SU-DHL-6 (cell line): ENCODE measurements around the gene LRRC8E.

ENCODE experiments used
- H2AFZ ChIP-seq: fragments of 200-600 bp; sonication (generic); 2 replicates; pipeline ENCODE4 v1.6.1; 2014; ENCODE audit warnings: low read depth, mild to moderate bottlenecking, moderate library complexity, mixed read lengths, antibody characterized with exemption, low read length; ENCODE audit not compliant: severe bottlenecking
- H3F3A ChIP-seq: fragments of 200-600 bp; shearing (Covaris generic); 2 replicates; pipeline ENCODE4 v1.6.0; 2016; ENCODE audit warnings: antibody characterized with exemption, mild to moderate bottlenecking; ENCODE audit not compliant: insufficient read depth
- H3K27ac ChIP-seq: fragments of 200-600 bp; sonication (generic); 2 replicates; pipeline ENCODE4 v1.5.1; 2016; ENCODE audit warnings: low read depth, mild to moderate bottlenecking, low read length, moderate library complexity, mixed read lengths
- H3K27me3 ChIP-seq: fragments of 200-600 bp; sonication (generic), shearing (Covaris generic); 2 replicates; pipeline ENCODE4 v1.6.0; 2014; ENCODE audit warnings: mild to moderate bottlenecking, low read length
- H3K36me3 ChIP-seq: fragments of 200-600 bp; sonication (generic); 2 replicates; pipeline ENCODE4 v1.6.1; 2014; ENCODE audit warnings: mild to moderate bottlenecking, low read length, mixed read lengths
- H3K4me2 ChIP-seq: fragments of 300-600, 200-600 bp; shearing (Covaris generic), sonication (generic); 2 replicates; pipeline ENCODE4 v1.6.0; 2014; ENCODE audit warnings: low read length, low read depth, mild to moderate bottlenecking; ENCODE audit not compliant: poor library complexity, severe bottlenecking
- H3K4me3 ChIP-seq: fragments of 200-600 bp; sonication (generic); 2 replicates; pipeline ENCODE4 v1.5.1; 2014; ENCODE audit warnings: antibody characterized with exemption, low read length, mild to moderate bottlenecking, mixed read lengths; ENCODE audit not compliant: insufficient read depth, poor library complexity, severe bottlenecking
- H3K79me2 ChIP-seq: fragments of 200-600 bp; sonication (generic); 2 replicates; pipeline ENCODE4 v1.6.1; 2014; ENCODE audit warnings: mild to moderate bottlenecking, low read length, moderate library complexity; ENCODE audit not compliant: insufficient read depth
- H3K9ac ChIP-seq: fragments of 200-600 bp; sonication (generic); 2 replicates; pipeline ENCODE4 v1.7.0; 2014; ENCODE audit warnings: mild to moderate bottlenecking, low read length
- H3K9me2 ChIP-seq: fragments of 200-600 bp; sonication (generic); replicated peaks from 2 replicates; pipeline ENCODE4 v1.6.1; 2014; ENCODE audit warnings: low read length; ENCODE audit not compliant: insufficient read depth
- H3K9me3 ChIP-seq: fragments of 200-600 bp; sonication (generic); 2 replicates; pipeline ENCODE4 v1.6.1; 2014; ENCODE audit warnings: low read length, mixed read lengths; ENCODE audit not compliant: insufficient read depth
- H4K20me1 ChIP-seq: fragments of 200-600 bp; sonication (generic); 2 replicates; pipeline ENCODE4 v1.6.1; 2014; ENCODE audit warnings: low read depth, mild to moderate bottlenecking, antibody characterized with exemption, low read length, moderate library complexity, mixed read lengths
- EZH2phosphoT487 ChIP-seq: fragments of 200-600 bp; sonication (generic), shearing (Covaris generic); conservative IDR thresholded peaks from 2 replicates; pipeline ENCODE4 v1.6.1; 2018; ENCODE audit warnings: mild to moderate bottlenecking, antibody characterized with exemption, low read length, moderate library complexity, mixed read lengths
- TF ChIP-seq, protein P1 (sequence below): fragments of 200-600 bp; sonication (generic); IDR thresholded peaks from one replicate; pipeline ENCODE4 v1.5.1; 2017; ENCODE audit warnings: antibody characterized with exemption, mild to moderate bottlenecking, low read length, moderate library complexity; ENCODE audit not compliant: insufficient read depth, poor library complexity, severe bottlenecking

The LRRC8E gene

GRCh38 chr19:7908078-7908699, 19.9 kb downstream of the LRRC8E start:
- Histone ChIP-seq H3K27ac (no peak overlapping the region), H3K9ac (no peak overlapping the region), H3F3A (no peaks in the 10 kb centered on the region), H3K27me3 (no peaks in the 10 kb centered on the region), H3K4me3 (no peak overlapping the region), H3K9me3 (no peaks in the 10 kb centered on the region), H3K9me2 (no peaks in the 10 kb centered on the region), H4K20me1 (no peaks in the 10 kb centered on the region), H2AFZ (no peak overlapping the region), H3K4me2 (no peak overlapping the region), H3K79me2 (peaks cover 28% of the 10 kb centered on the region), H3K36me3 (no peaks in the 10 kb centered on the region)
- TF ChIP-seq, protein P1, sequence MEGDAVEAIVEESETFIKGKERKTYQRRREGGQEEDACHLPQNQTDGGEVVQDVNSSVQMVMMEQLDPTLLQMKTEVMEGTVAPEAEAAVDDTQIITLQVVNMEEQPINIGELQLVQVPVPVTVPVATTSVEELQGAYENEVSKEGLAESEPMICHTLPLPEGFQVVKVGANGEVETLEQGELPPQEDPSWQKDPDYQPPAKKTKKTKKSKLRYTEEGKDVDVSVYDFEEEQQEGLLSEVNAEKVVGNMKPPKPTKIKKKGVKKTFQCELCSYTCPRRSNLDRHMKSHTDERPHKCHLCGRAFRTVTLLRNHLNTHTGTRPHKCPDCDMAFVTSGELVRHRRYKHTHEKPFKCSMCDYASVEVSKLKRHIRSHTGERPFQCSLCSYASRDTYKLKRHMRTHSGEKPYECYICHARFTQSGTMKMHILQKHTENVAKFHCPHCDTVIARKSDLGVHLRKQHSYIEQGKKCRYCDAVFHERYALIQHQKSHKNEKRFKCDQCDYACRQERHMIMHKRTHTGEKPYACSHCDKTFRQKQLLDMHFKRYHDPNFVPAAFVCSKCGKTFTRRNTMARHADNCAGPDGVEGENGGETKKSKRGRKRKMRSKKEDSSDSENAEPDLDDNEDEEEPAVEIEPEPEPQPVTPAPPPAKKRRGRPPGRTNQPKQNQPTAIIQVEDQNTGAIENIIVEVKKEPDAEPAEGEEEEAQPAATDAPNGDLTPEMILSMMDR, result no peak
- no peak for TF ChIP-seq EZH2phosphoT487

DNA sequence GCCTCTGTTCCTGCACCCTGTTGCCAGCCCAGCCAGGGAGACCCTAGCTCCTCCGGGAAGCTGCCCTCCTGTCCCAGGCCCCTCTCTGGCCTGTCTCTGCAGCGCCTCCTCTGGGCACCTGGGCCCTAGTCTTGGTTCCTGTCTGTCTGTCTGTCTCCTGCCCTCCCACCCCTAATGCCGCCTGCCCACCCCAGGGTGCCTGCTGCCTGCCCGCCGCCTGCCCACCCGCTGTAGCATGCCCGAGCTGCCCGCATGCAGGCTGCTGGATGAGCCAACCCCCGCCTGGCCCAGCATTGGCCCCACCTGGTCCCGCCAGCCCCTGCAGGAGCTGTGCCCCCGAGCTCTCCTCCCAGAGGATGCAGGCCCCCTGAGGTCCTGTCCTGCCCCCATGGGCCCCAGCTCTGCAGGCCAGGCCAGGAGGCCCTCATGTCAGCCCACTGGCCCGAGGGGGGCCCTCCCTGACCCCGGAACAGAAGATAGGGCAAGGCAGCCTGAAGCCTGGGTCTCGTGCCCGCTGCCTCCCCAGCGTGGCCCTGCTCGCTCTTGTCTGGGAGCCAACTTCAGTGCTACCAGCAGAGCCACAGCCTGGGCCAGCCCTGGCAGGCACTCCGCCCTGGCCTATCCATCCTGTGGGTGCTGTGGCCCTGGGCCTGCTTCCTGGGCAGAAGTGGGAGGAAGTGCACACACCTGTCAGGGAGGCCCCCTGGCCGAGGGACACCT, 20.6 kb downstream of the LRRC8E start:
- no peaks in the 10 kb centered on the region for H4K20me1 ChIP-seq
- no peaks in the 10 kb centered on the region for H3K9me2 ChIP-seq
- no peak overlapping the region for H3K9ac ChIP-seq

GRCh38 chr19:7909471-7910067, 21.3 kb downstream of the LRRC8E start:
- Histone ChIP-seq H3K27me3 (no peaks in the 10 kb centered on the region), H3K27ac (no peak overlapping the region), H3K79me2 (peaks cover 23% of the 10 kb centered on the region), H3K9me3 (no peaks in the 10 kb centered on the region), H3K4me3 (no peak overlapping the region), H3K9ac (no peak overlapping the region), H4K20me1 (no peaks in the 10 kb centered on the region), H3K36me3 (no peaks in the 10 kb centered on the region), H2AFZ (no peak overlapping the region), H3K9me2 (no peaks in the 10 kb centered on the region), H3K4me2 (no peak overlapping the region), H3F3A (0 out of 2 replicates have a peak, but pooled peaks cover 3% of the 10 kb centered on the region)
- TF ChIP-seq EZH2phosphoT487, result no peak
- TF ChIP-seq, protein P1, result no peak

More for the DNA sequence above, 20.6 kb downstream of the LRRC8E start:
- no peak overlapping the region for H3K27ac ChIP-seq
- H3K4me2 ChIP-seq, result no peak overlapping the region
- no peak overlapping the region for H3K4me3 ChIP-seq
- H3F3A ChIP-seq, result 0 out of 2 replicates have a peak, but pooled peaks cover 3% of the 10 kb centered on the region
- peaks cover 28% of the 10 kb centered on the region for H3K79me2 ChIP-seq
- H3K9me3 ChIP-seq, result no peaks in the 10 kb centered on the region
- H2AFZ ChIP-seq, result no peak overlapping the region
- TF ChIP-seq, protein P1, result no peak
- no peak for TF ChIP-seq EZH2phosphoT487
- H3K36me3 ChIP-seq, result no peaks in the 10 kb centered on the region
- no peaks in the 10 kb centered on the region for H3K27me3 ChIP-seq
